Measurements from ENCODE around the gene STAG2.

- TF ChIP-seq POLR2A (IDR thresholded peaks at IDR 0.05) (no peak), CTCF (IDR thresholded peaks at IDR 0.05) (no peak), EP300 (IDR thresholded peaks at IDR 0.05) (no peak), POLR2AphosphoS5 (IDR thresholded peaks at IDR 0.05) (no peak)
Observed at GRCh38 chrX:123993326-123993725, 31.8 kb downstream of the STAG2 start.

All from stomach (tissue), 4 donors.